C4-2B (cell line): ENCODE data around the gene KLRF2.

Experiments
- H3K27ac ChIP-seq: fragments of 450-650 bp; 2 replicates; pipeline ENCODE4 v1.5.1; 2017
- CTCF ChIP-seq: fragments of 450-650 bp; conservative IDR thresholded peaks from 2 replicates; pipeline ENCODE4 v1.5.1; 2017; ENCODE audit warnings: mild to moderate bottlenecking
- ZFX ChIP-seq: fragments of 450-650 bp; IDR thresholded peaks from 2 replicates; pipeline ENCODE4 v1.6.1; 2017

Gene KLRF2

GRCh38 chr12:9911708-9912107, 30.4 kb downstream of the KLRF2 start:
- no peak for TF ChIP-seq ZFX
- no peak for TF ChIP-seq CTCF
- H3K27ac ChIP-seq, result no peak overlapping the region

- no peak overlapping the region for H3K27ac ChIP-seq
- TF ChIP-seq CTCF, result no peak
- TF ChIP-seq ZFX, result no peak
Observed at GRCh38 chr12:9919443-9919842, 38.2 kb downstream of the KLRF2 start.

GRCh38 chr12:9920451-9920850, 39.2 kb downstream of the KLRF2 start:
- H3K27ac ChIP-seq, result no peak overlapping the region
- TF ChIP-seq CTCF (no peak), ZFX (no peak)

GRCh38 chr12:9922429-9922828, 41.1 kb downstream of the KLRF2 start:
- no peak overlapping the region for H3K27ac ChIP-seq
- TF ChIP-seq ZFX (no peak), CTCF (no peak)

GRCh38 chr12:9925705-9926393, 44.6 kb downstream of the KLRF2 start:
- TF ChIP-seq ZFX (no peak), CTCF (peak; percentile 74)
- H3K27ac ChIP-seq, result no peak overlapping the region

GRCh38 chr12:9926876-9927275, 45.6 kb downstream of the KLRF2 start:
- no peak overlapping the region for H3K27ac ChIP-seq
- no peak for TF ChIP-seq CTCF
- no peak for TF ChIP-seq ZFX

GRCh38 chr12:9928607-9929006, 47.3 kb downstream of the KLRF2 start:
- no peak overlapping the region for H3K27ac ChIP-seq
- TF ChIP-seq CTCF (no peak), ZFX (no peak)
